ENCODE measurements around the gene PDE4A.

PDE4A gene

DNA sequence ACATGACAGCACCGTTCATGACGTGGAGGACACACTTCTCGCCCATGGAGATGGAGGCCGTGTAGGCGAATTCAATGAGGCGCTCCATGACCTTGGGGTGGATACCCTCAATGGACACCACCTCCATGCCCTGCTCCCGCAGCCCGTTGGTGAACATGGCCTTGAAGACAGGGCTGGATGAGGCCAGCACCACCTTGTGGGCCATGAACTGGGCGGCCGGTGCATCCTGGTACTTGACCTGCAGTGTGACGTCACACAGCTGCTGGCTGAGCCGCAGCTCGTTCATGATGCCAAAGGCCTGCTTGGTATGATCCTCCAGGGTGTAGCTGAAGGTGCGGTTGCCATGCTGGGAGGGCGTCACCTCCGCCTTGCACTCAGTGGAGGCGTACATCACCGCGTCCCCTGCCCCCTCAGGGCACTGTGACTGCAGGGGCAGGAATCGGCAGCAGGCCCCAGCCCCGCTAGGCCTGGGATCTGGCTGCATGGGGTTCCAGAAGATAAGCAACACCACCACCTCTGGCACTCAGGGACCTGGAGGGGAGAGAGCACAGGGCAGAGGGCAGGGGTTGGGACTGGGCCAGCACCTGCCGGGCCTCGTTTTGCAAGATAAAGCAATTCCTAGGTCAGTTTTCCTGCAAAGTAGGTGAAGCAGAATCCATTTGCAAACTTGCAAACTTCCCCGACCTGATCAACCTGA lies 79.4 kb downstream of the PDE4A start:
- H2BK120ac ChIP-seq (ENCODE audit: low read depth, low read length): no peak overlapping the region
- H4K8ac ChIP-seq (ENCODE audit: low read depth, low read length): no peak overlapping the region
- H2BK5ac ChIP-seq (ENCODE audit: low read length): no peak overlapping the region
- peaks cover 3% of the 10 kb centered on the region for H3K4me1 ChIP-seq (ENCODE audit: control insufficient read depth, low read depth, low read length)
- DNase-seq: no peak
- peaks cover 18% of the 10 kb centered on the region for H3K79me1 ChIP-seq (ENCODE audit: low read length)
- H3K18ac ChIP-seq (ENCODE audit: low read length): no peak overlapping the region
- no peak overlapping the region for H4K5ac ChIP-seq (ENCODE audit: low read length)
- no peak overlapping the region for H3K4me2 ChIP-seq (ENCODE audit: low read length)
- no peak overlapping the region for H3K23ac ChIP-seq (ENCODE audit: low read length)
- H3K79me2 ChIP-seq (ENCODE audit: control insufficient read depth, insufficient read depth, low read length): peaks cover 28% of the 10 kb centered on the region
- peaks cover 7% of the 10 kb centered on the region for H3K36me3 ChIP-seq (ENCODE audit: control insufficient read depth, insufficient read depth, low read length)
- no peak overlapping the region for H3K56ac ChIP-seq (ENCODE audit: low read length)
- no peaks in the 10 kb centered on the region for H3K27me3 ChIP-seq (ENCODE audit: insufficient read depth, low read length, poor library complexity)
- H3K27ac ChIP-seq (ENCODE audit: low read depth, low read length): no peak overlapping the region
- H3K4me3 ChIP-seq (ENCODE audit: low read length): no peak overlapping the region
- no peak overlapping the region for H2AK5ac ChIP-seq (ENCODE audit: low read length)
- H3K9ac ChIP-seq (ENCODE audit: low read length): no peak overlapping the region
- H3K4ac ChIP-seq (ENCODE audit: low read depth, low read length): no peak overlapping the region
- WGBS (ENCODE audit: extremely low coverage, insufficient coverage, low lambda C conversion rate): no CpG with 5 or more reads among the region's 24 CpGs
- H2BK15ac ChIP-seq (replicated peaks; ENCODE audit: low read depth): no peak overlapping the region

GRCh38 chr19:10500247-10500592 lies 79.9 kb downstream of the PDE4A start:
- Histone ChIP-seq H4K5ac (ENCODE audit: low read length) (no peak overlapping the region), H4K8ac (ENCODE audit: low read depth, low read length) (no peak overlapping the region), H2BK15ac (replicated peaks; ENCODE audit: low read depth) (no peak overlapping the region), H3K4me2 (ENCODE audit: low read length) (no peak overlapping the region), H3K4me1 (ENCODE audit: control insufficient read depth, low read depth, low read length) (peaks cover 3% of the 10 kb centered on the region), H2BK5ac (ENCODE audit: low read length) (no peak overlapping the region), H3K79me1 (ENCODE audit: low read length) (peaks cover 18% of the 10 kb centered on the region), H3K18ac (ENCODE audit: low read length) (no peak overlapping the region), H3K4me3 (ENCODE audit: low read length) (no peak overlapping the region), H3K4ac (ENCODE audit: low read depth, low read length) (no peak overlapping the region), H3K27me3 (ENCODE audit: insufficient read depth, low read length, poor library complexity) (no peaks in the 10 kb centered on the region), H3K27ac (ENCODE audit: low read depth, low read length) (no peak overlapping the region), H2BK120ac (ENCODE audit: low read depth, low read length) (no peak overlapping the region), H3K56ac (ENCODE audit: low read length) (peak overlapping the region; percentile 49), H3K23ac (ENCODE audit: low read length) (no peak overlapping the region), H3K79me2 (ENCODE audit: control insufficient read depth, insufficient read depth, low read length) (peaks cover 28% of the 10 kb centered on the region), H3K36me3 (ENCODE audit: control insufficient read depth, insufficient read depth, low read length) (peaks cover 7% of the 10 kb centered on the region), H3K9ac (ENCODE audit: low read length) (peak overlapping the region; percentile 28), H2AK5ac (ENCODE audit: low read length) (no peak overlapping the region)
- DNase-seq: no peak
- WGBS (ENCODE audit: extremely low coverage, insufficient coverage, low lambda C conversion rate): no CpG with 5 or more reads among the region's 2 CpGs

GRCh38 chr19:10501971-10502523 lies 81.7 kb downstream of the PDE4A start:
- Histone ChIP-seq H3K4me2 (ENCODE audit: low read length) (peak overlapping the region; percentile 75), H3K4me1 (ENCODE audit: control insufficient read depth, low read depth, low read length) (peaks cover 3% of the 10 kb centered on the region), H3K36me3 (ENCODE audit: control insufficient read depth, insufficient read depth, low read length) (peaks cover 7% of the 10 kb centered on the region), H2BK120ac (ENCODE audit: low read depth, low read length) (peak overlapping the region; percentile 69), H3K4ac (ENCODE audit: low read depth, low read length) (peak overlapping the region; percentile 100), H2BK15ac (replicated peaks; ENCODE audit: low read depth) (no peak overlapping the region), H3K9ac (ENCODE audit: low read length) (peak overlapping the region; percentile 99), H4K8ac (ENCODE audit: low read depth, low read length) (peak overlapping the region; percentile 88), H3K79me2 (ENCODE audit: control insufficient read depth, insufficient read depth, low read length) (peaks cover 28% of the 10 kb centered on the region), H4K5ac (ENCODE audit: low read length) (no peak overlapping the region), H3K18ac (ENCODE audit: low read length) (peak overlapping the region; percentile 97), H3K27me3 (ENCODE audit: insufficient read depth, low read length, poor library complexity) (no peaks in the 10 kb centered on the region), H2AK5ac (ENCODE audit: low read length) (peak overlapping the region; percentile 79), H3K27ac (ENCODE audit: low read depth, low read length) (peak overlapping the region; percentile 89), H3K56ac (ENCODE audit: low read length) (peak overlapping the region; percentile 99), H3K79me1 (ENCODE audit: low read length) (peaks cover 18% of the 10 kb centered on the region), H3K23ac (ENCODE audit: low read length) (peak overlapping the region; percentile 100), H2BK5ac (ENCODE audit: low read length) (peak overlapping the region; percentile 75), H3K4me3 (ENCODE audit: low read length) (peak overlapping the region; percentile 54)
- DNase-seq: peak; percentile 51
- WGBS (ENCODE audit: extremely low coverage, insufficient coverage, low lambda C conversion rate): no CpG with 5 or more reads among the region's 35 CpGs

GRCh38 chr19:10502524-10503001 lies 82.2 kb downstream of the PDE4A start:
- Histone ChIP-seq H2AK5ac (ENCODE audit: low read length) (no peak overlapping the region), H3K36me3 (ENCODE audit: control insufficient read depth, insufficient read depth, low read length) (peaks cover 7% of the 10 kb centered on the region), H4K8ac (ENCODE audit: low read depth, low read length) (peak overlapping the region; percentile 100), H3K56ac (ENCODE audit: low read length) (peak overlapping the region; percentile 99), H3K4ac (ENCODE audit: low read depth, low read length) (peak overlapping the region; percentile 100), H3K79me1 (ENCODE audit: low read length) (peaks cover 18% of the 10 kb centered on the region), H3K4me1 (ENCODE audit: control insufficient read depth, low read depth, low read length) (peaks cover 3% of the 10 kb centered on the region), H3K27me3 (ENCODE audit: insufficient read depth, low read length, poor library complexity) (no peaks in the 10 kb centered on the region), H2BK120ac (ENCODE audit: low read depth, low read length) (peak overlapping the region; percentile 99), H3K27ac (ENCODE audit: low read depth, low read length) (peak overlapping the region; percentile 89), H3K79me2 (ENCODE audit: control insufficient read depth, insufficient read depth, low read length) (peaks cover 24% of the 10 kb centered on the region), H3K18ac (ENCODE audit: low read length) (peak overlapping the region; percentile 99), H3K23ac (ENCODE audit: low read length) (no peak overlapping the region), H2BK5ac (ENCODE audit: low read length) (peak overlapping the region; percentile 75), H2BK15ac (replicated peaks; ENCODE audit: low read depth) (peak overlapping the region; percentile 94), H4K5ac (ENCODE audit: low read length) (no peak overlapping the region), H3K4me2 (ENCODE audit: low read length) (peak overlapping the region; percentile 75), H3K4me3 (ENCODE audit: low read length) (peak overlapping the region; percentile 54), H3K9ac (ENCODE audit: low read length) (peak overlapping the region; percentile 99)
- WGBS (ENCODE audit: extremely low coverage, insufficient coverage, low lambda C conversion rate): no CpG with 5 or more reads among the region's 65 CpGs
- peak; percentile 94 for DNase-seq

GRCh38 chr19:10503002-10503789 lies 82.9 kb downstream of the PDE4A start, which contains the start of gene KEAP1:
KEAP1 (minus strand) TSS chr19:10503356; CDS start chr19:10500033, 3,323 bp downstream.
- peak within 1 kb of the TSS; percentile 89 for H3K27ac ChIP-seq (ENCODE audit: low read depth, low read length)
- H3K9ac ChIP-seq (ENCODE audit: low read length): peak within 1 kb of the TSS; percentile 99
- peaks cover 7% of the 10 kb centered on the region for H3K36me3 ChIP-seq (ENCODE audit: control insufficient read depth, insufficient read depth, low read length)
- H2BK120ac ChIP-seq (ENCODE audit: low read depth, low read length): peak within 1 kb of the TSS; percentile 99
- H3K4ac ChIP-seq (ENCODE audit: low read depth, low read length): peak within 1 kb of the TSS; percentile 100
- H3K23ac ChIP-seq (ENCODE audit: low read length): peak within 1 kb of the TSS; percentile 80
- H3K79me1 ChIP-seq (ENCODE audit: low read length): peaks cover 18% of the 10 kb centered on the region
- no peak within 1 kb of the TSS for H4K5ac ChIP-seq (ENCODE audit: low read length)
- H2BK5ac ChIP-seq (ENCODE audit: low read length): peak within 1 kb of the TSS; percentile 75
- H3K4me3 ChIP-seq (ENCODE audit: low read length): peak within 1 kb of the TSS; percentile 54
- H2BK15ac ChIP-seq (replicated peaks; ENCODE audit: low read depth): peak within 1 kb of the TSS; percentile 94
- H2AK5ac ChIP-seq (ENCODE audit: low read length): no peak within 1 kb of the TSS
- peak; percentile 70 for DNase-seq
- H4K8ac ChIP-seq (ENCODE audit: low read depth, low read length): peak within 1 kb of the TSS; percentile 100
- H3K4me2 ChIP-seq (ENCODE audit: low read length): peak within 1 kb of the TSS; percentile 75
- H3K27me3 ChIP-seq (ENCODE audit: insufficient read depth, low read length, poor library complexity): no peaks in the 10 kb centered on the region
- H3K4me1 ChIP-seq (ENCODE audit: control insufficient read depth, low read depth, low read length): peaks cover 3% of the 10 kb centered on the region
- peak within 1 kb of the TSS; percentile 99 for H3K18ac ChIP-seq (ENCODE audit: low read length)
- WGBS (ENCODE audit: extremely low coverage, insufficient coverage, low lambda C conversion rate): no CpG with 5 or more reads among the region's 73 CpGs
- peak within 1 kb of the TSS; percentile 99 for H3K56ac ChIP-seq (ENCODE audit: low read length)
- H3K79me2 ChIP-seq (ENCODE audit: control insufficient read depth, insufficient read depth, low read length): peaks cover 24% of the 10 kb centered on the region

All from mesendoderm (in vitro differentiated cells).